Measurements from ENCODE around the gene USP10.

DNA sequence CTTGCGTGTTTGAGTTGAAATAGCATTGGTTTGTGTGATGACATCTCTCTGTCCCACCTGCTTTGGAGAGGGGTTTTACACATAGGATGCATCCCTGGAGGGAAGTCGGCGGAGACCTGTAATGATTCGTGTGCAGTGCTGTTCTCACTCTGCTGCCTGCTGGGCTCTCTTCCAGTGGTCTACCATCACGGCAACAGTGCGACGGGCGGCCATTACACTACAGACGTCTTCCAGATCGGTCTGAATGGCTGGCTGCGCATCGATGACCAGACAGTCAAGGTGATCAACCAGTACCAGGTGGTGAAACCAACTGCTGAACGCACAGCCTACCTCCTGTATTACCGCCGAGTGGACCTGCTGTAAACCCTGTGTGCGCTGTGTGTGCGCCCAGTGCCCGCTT is 78.9 kb downstream of the USP10 start:
- TF ChIP-seq, protein P1, sequence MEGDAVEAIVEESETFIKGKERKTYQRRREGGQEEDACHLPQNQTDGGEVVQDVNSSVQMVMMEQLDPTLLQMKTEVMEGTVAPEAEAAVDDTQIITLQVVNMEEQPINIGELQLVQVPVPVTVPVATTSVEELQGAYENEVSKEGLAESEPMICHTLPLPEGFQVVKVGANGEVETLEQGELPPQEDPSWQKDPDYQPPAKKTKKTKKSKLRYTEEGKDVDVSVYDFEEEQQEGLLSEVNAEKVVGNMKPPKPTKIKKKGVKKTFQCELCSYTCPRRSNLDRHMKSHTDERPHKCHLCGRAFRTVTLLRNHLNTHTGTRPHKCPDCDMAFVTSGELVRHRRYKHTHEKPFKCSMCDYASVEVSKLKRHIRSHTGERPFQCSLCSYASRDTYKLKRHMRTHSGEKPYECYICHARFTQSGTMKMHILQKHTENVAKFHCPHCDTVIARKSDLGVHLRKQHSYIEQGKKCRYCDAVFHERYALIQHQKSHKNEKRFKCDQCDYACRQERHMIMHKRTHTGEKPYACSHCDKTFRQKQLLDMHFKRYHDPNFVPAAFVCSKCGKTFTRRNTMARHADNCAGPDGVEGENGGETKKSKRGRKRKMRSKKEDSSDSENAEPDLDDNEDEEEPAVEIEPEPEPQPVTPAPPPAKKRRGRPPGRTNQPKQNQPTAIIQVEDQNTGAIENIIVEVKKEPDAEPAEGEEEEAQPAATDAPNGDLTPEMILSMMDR (IDR thresholded peaks at IDR 0.05): no peak
- TF ChIP-seq EZH2 (IDR thresholded peaks at IDR 0.05; ENCODE audit: borderline replicate concordance, insufficient read depth, low read depth, low read length, poor library complexity, severe bottlenecking): no peak

Measured in B cell (primary cell).